ENCODE results near the gene ATXN1.

Gene ATXN1

GRCh38 chr6:16375843-16376242 lies 385.4 kb downstream of the ATXN1 start:
- no peak for DNase-seq (ENCODE audit: extremely low read depth in 1 of 2, low read depth in 1 of 2)

GRCh38 chr6:16375206-16375605 lies 386.1 kb downstream of the ATXN1 start:
- DNase-seq (ENCODE audit: extremely low read depth in 1 of 2, low read depth in 1 of 2), result no peak

- no peak for DNase-seq (ENCODE audit: extremely low read depth in 1 of 2, low read depth in 1 of 2)
Observed at GRCh38 chr6:16374461-16375200, 386.6 kb downstream of the ATXN1 start.

GRCh38 chr6:16374016-16374415 lies 387.2 kb downstream of the ATXN1 start:
- no peak for DNase-seq (ENCODE audit: extremely low read depth in 1 of 2, low read depth in 1 of 2)

GRCh38 chr6:16372029-16372776 lies 389.1 kb downstream of the ATXN1 start:
- DNase-seq (ENCODE audit: extremely low read depth in 1 of 2, low read depth in 1 of 2), result no peak

GRCh38 chr6:16371401-16371800 lies 389.9 kb downstream of the ATXN1 start:
- no peak for DNase-seq (ENCODE audit: extremely low read depth in 1 of 2, low read depth in 1 of 2)

GRCh38 chr6:16370943-16371342 lies 390.3 kb downstream of the ATXN1 start:
- DNase-seq (ENCODE audit: extremely low read depth in 1 of 2, low read depth in 1 of 2), result no peak

- no peak for DNase-seq (ENCODE audit: extremely low read depth in 1 of 2, low read depth in 1 of 2)
Observed at GRCh38 chr6:16369989-16370388, 391.3 kb downstream of the ATXN1 start.

- no peak for DNase-seq (ENCODE audit: extremely low read depth in 1 of 2, low read depth in 1 of 2)
Observed at GRCh38 chr6:16369140-16369745, 392.0 kb downstream of the ATXN1 start.

- DNase-seq (ENCODE audit: extremely low read depth in 1 of 2, low read depth in 1 of 2), result no peak
Observed at GRCh38 chr6:16367571-16367970, 393.7 kb downstream of the ATXN1 start.

GRCh38 chr6:16363749-16364148 lies 397.5 kb downstream of the ATXN1 start:
- DNase-seq (ENCODE audit: extremely low read depth in 1 of 2, low read depth in 1 of 2), result no peak

- no peak for DNase-seq (ENCODE audit: extremely low read depth in 1 of 2, low read depth in 1 of 2)
Observed at GRCh38 chr6:16362819-16363589, 398.3 kb downstream of the ATXN1 start.

GRCh38 chr6:16362296-16362695 lies 399.0 kb downstream of the ATXN1 start:
- DNase-seq (ENCODE audit: extremely low read depth in 1 of 2, low read depth in 1 of 2), result no peak

- DNase-seq (ENCODE audit: extremely low read depth in 1 of 2, low read depth in 1 of 2), result no peak
Observed at GRCh38 chr6:16361861-16362260, 399.4 kb downstream of the ATXN1 start.

GRCh38 chr6:16361121-16361520 lies 400.1 kb downstream of the ATXN1 start:
- no peak for DNase-seq (ENCODE audit: extremely low read depth in 1 of 2, low read depth in 1 of 2)

- no peak for DNase-seq (ENCODE audit: extremely low read depth in 1 of 2, low read depth in 1 of 2)
Observed at GRCh38 chr6:16360365-16360764, 400.9 kb downstream of the ATXN1 start.

GRCh38 chr6:16359563-16359962 lies 401.7 kb downstream of the ATXN1 start:
- DNase-seq (ENCODE audit: extremely low read depth in 1 of 2, low read depth in 1 of 2), result no peak

- DNase-seq (ENCODE audit: extremely low read depth in 1 of 2, low read depth in 1 of 2), result no peak
Observed at GRCh38 chr6:16358531-16359138, 402.6 kb downstream of the ATXN1 start.

- DNase-seq (ENCODE audit: extremely low read depth in 1 of 2, low read depth in 1 of 2), result no peak
Observed at GRCh38 chr6:16355699-16356446, 405.4 kb downstream of the ATXN1 start.

GRCh38 chr6:16355238-16355637 lies 406.0 kb downstream of the ATXN1 start:
- DNase-seq (ENCODE audit: extremely low read depth in 1 of 2, low read depth in 1 of 2), result no peak

Measured in activated CD8-positive, alpha-beta memory T cell treated with anti-CD3 and anti-CD28 coated beads for 1 hour (primary cell).